ENCODE measurements around the gene NFE2L2.

- TF ChIP-seq POLR2A (IDR thresholded peaks at IDR 0.05) = no peak
- TF ChIP-seq CTCF (IDR thresholded peaks at IDR 0.05) = no peak
- no peak for TF ChIP-seq POLR2AphosphoS5 (IDR thresholded peaks at IDR 0.05)
- no peak for TF ChIP-seq EP300 (IDR thresholded peaks at IDR 0.05; ENCODE audit: low read depth)
Measured at GRCh38 chr2:177289824-177290628, 25.5 kb upstream of the NFE2L2 start.

Data from transverse colon (tissue), 4 donors.